OCI-LY1 (cell line): Measurements from ENCODE around the gene CAV1.

ENCODE experiments used
- H2AFZ ChIP-seq: fragments of 200-600 bp; sonication (generic), shearing (Covaris generic); 2 replicates; pipeline ENCODE4 v1.6.0; 2014; ENCODE audit warnings: antibody characterized with exemption, mild to moderate bottlenecking, low read length
- H3F3A ChIP-seq: fragments of 200-600 bp; sonication (generic), shearing (Covaris generic); 2 replicates; pipeline ENCODE4 v1.6.0; 2014; ENCODE audit warnings: mild to moderate bottlenecking, antibody characterized with exemption, low read length, moderate library complexity; ENCODE audit not compliant: insufficient read depth
- H3K27ac ChIP-seq: fragments of 200-600 bp; sonication (generic); 2 replicates; pipeline ENCODE4 v1.5.1; 2014; ENCODE audit warnings: low read length, mixed run types, mild to moderate bottlenecking, low read depth; ENCODE audit not compliant: poor library complexity, severe bottlenecking
- H3K27me3 ChIP-seq: fragments of 200-600 bp; sonication (generic); 2 replicates; pipeline ENCODE4 v1.6.0; 2014; ENCODE audit warnings: antibody characterized with exemption, mild to moderate bottlenecking, low read length, moderate library complexity; ENCODE audit not compliant: insufficient read depth
- H3K36me3 ChIP-seq: fragments of 200-600 bp; sonication (generic); 2 replicates; pipeline ENCODE4 v1.6.1; 2014; ENCODE audit warnings: mild to moderate bottlenecking, antibody characterized with exemption, low read length, moderate library complexity, mixed read lengths; ENCODE audit not compliant: insufficient read depth
- H3K4me1 ChIP-seq: fragments of 200-600 bp; sonication (generic); 2 replicates; pipeline ENCODE4 v1.5.1; 2014; ENCODE audit warnings: mild to moderate bottlenecking, low read length, moderate library complexity; ENCODE audit not compliant: insufficient read depth, severe bottlenecking
- H3K4me2 ChIP-seq: fragments of 200-600 bp; sonication (generic), shearing (Covaris generic); 2 replicates; pipeline ENCODE4 v1.6.1; 2014; ENCODE audit warnings: low read length
- H3K4me3 ChIP-seq: fragments of 200-600 bp; sonication (generic); 2 replicates; pipeline ENCODE4 v1.5.1; 2014; ENCODE audit warnings: low read length, low read depth, mild to moderate bottlenecking, mixed read lengths; ENCODE audit not compliant: poor library complexity, severe bottlenecking
- H3K79me2 ChIP-seq: fragments of 200-600 bp; shearing (Covaris generic); 2 replicates; pipeline ENCODE4 v1.6.1; 2016; ENCODE audit warnings: mixed run types, low read length, mixed read lengths; ENCODE audit not compliant: insufficient read depth
- H3K9ac ChIP-seq: fragments of 200-600 bp; sonication (generic), shearing (Covaris generic); 2 replicates; pipeline ENCODE4 v1.6.1; 2014; ENCODE audit warnings: mild to moderate bottlenecking, low read length, mixed read lengths
- H3K9me2 ChIP-seq: fragments of 200-600 bp; sonication (generic), shearing (Covaris generic); 2 replicates; pipeline ENCODE4 v1.6.1; 2014; ENCODE audit warnings: low read depth, mild to moderate bottlenecking, low read length, mixed read lengths
- H3K9me3 ChIP-seq: fragments of 200-600 bp; shearing (Covaris generic); 2 replicates; pipeline ENCODE4 v1.6.1; 2014; ENCODE audit warnings: low read length, mixed read lengths
- H4K20me1 ChIP-seq: fragments of 200-600 bp; sonication (generic), shearing (Covaris generic); 2 replicates; pipeline ENCODE4 v1.6.0; 2016; ENCODE audit warnings: mild to moderate bottlenecking, low read length; ENCODE audit not compliant: insufficient read depth
- CTCF ChIP-seq: fragments of 200-600 bp; sonication (generic), shearing (Covaris generic); IDR thresholded peaks from 2 replicates; pipeline ENCODE4 v1.5.1; 2017; ENCODE audit warnings: mild to moderate bottlenecking, antibody characterized with exemption, low read length, moderate library complexity, mixed read lengths
- EZH2 ChIP-seq: fragments of 200-600 bp; sonication (generic), shearing (Covaris generic); IDR thresholded peaks from 2 replicates; pipeline ENCODE4 v1.8.0; 2017; ENCODE audit warnings: borderline replicate concordance, mixed run types, mild to moderate bottlenecking, antibody characterized with exemption, low read length, moderate library complexity, mixed read lengths

CAV1 gene

GRCh38 chr7:116540743-116541142, 15.9 kb downstream of the CAV1 start:
- Histone ChIP-seq H4K20me1 (no peaks in the 10 kb centered on the region), H3K9me2 (no peaks in the 10 kb centered on the region), H3K9me3 (no peaks in the 10 kb centered on the region), H3F3A (no peaks in the 10 kb centered on the region), H3K4me1 (no peaks in the 10 kb centered on the region), H3K27ac (no peak overlapping the region), H3K36me3 (no peaks in the 10 kb centered on the region), H3K9ac (no peak overlapping the region), H3K4me3 (no peak overlapping the region), H2AFZ (no peak overlapping the region), H3K79me2 (no peaks in the 10 kb centered on the region), H3K4me2 (no peak overlapping the region), H3K27me3 (no peaks in the 10 kb centered on the region)
- TF ChIP-seq CTCF, result no peak

DNA sequence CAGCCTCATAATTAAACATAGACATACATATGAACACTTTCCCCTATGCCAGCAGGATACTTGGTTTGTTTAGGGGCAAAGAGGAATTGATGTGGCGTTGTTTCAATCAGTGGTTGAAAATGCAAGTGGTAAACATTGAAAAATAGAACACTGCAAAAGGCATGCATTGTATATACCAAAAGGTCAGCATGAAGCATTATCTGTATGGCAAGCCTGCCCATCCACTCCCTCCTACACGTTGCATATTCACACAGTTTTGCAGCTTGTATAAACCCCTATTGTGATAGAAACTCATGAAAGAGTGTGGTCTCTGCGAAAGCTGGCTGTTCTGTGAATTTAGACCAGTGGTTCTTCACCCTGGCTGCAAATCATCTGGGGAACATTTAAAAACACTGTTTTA, 17.1 kb downstream of the CAV1 start:
- no peaks in the 10 kb centered on the region for H3F3A ChIP-seq
- no peaks in the 10 kb centered on the region for H3K79me2 ChIP-seq
- no peak overlapping the region for H3K4me3 ChIP-seq
- H3K9me2 ChIP-seq, result no peaks in the 10 kb centered on the region
- H3K9me3 ChIP-seq, result no peaks in the 10 kb centered on the region
- no peaks in the 10 kb centered on the region for H3K4me1 ChIP-seq
- H3K4me2 ChIP-seq, result no peak overlapping the region
- TF ChIP-seq EZH2, result no peak
- no peak for TF ChIP-seq CTCF
- no peak overlapping the region for H2AFZ ChIP-seq
- no peak overlapping the region for H3K9ac ChIP-seq
- no peaks in the 10 kb centered on the region for H4K20me1 ChIP-seq
- no peak overlapping the region for H3K27ac ChIP-seq
- H3K27me3 ChIP-seq, result no peaks in the 10 kb centered on the region
- H3K36me3 ChIP-seq, result no peaks in the 10 kb centered on the region

DNA sequence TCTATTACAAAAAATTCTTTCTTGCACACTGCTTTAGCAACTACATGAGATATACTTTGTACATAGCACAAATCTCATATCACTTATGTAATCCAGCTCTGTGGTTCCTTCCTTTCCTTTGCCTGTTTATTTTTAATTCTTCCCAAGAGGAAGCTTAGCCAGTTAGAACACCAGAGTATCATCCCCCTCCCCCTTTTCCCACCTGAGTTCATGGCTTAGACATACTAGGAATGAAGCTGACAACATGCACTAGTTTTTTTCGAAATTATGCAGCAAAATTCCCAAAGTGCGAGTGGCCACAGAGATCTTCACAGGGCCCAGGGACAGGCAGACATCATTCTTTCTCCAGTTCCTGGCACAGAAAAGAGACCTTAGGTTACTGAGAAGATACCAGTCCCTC, 17.8 kb downstream of the CAV1 start:
- Histone ChIP-seq H3K4me2 (no peak overlapping the region), H3K4me3 (no peak overlapping the region), H3F3A (no peaks in the 10 kb centered on the region), H3K27ac (no peak overlapping the region), H3K9me3 (no peaks in the 10 kb centered on the region), H3K79me2 (no peaks in the 10 kb centered on the region), H3K36me3 (no peaks in the 10 kb centered on the region), H3K27me3 (no peaks in the 10 kb centered on the region), H3K9me2 (no peaks in the 10 kb centered on the region), H2AFZ (no peak overlapping the region), H4K20me1 (no peaks in the 10 kb centered on the region), H3K9ac (no peak overlapping the region), H3K4me1 (no peaks in the 10 kb centered on the region)
- no peak for TF ChIP-seq EZH2
- TF ChIP-seq CTCF, result no peak
